Hepatocyte (in vitro differentiated cells): ENCODE data around the gene S100A6. TPM values are rescaled to one million over a fixed set of nuclear protein-coding genes. Genes with fewer than 3 reads are reported as not detected.
"Not testable (repeated sequence)": the region's sequence is repeated elsewhere in the genome, so short reads cannot be mapped to it uniquely, and the experiment has no call there.

Experiments
- DNase-seq: peaks from one replicate; pipeline ENCODE4 v3.0.0-alpha.2; 2016; ENCODE audit warnings: low spot score
- H2AFZ ChIP-seq: fragments of 200-600 bp; sonication (generic); 2 replicates; pipeline ENCODE4 v1.6.0; 2016; ENCODE audit warnings: antibody characterized with exemption, mild to moderate bottlenecking
- H3K27ac ChIP-seq: fragments of 200-600 bp; sonication (generic); 2 replicates; pipeline ENCODE4 v1.5.1; 2016; ENCODE audit warnings: mild to moderate bottlenecking
- H3K27me3 ChIP-seq: fragments of 200-600 bp; sonication (generic); 2 replicates; pipeline ENCODE4 v1.6.1; 2016
- H3K36me3 ChIP-seq: fragments of 200-600 bp; sonication (generic); replicated peaks from 2 replicates; pipeline ENCODE4 v1.5.1; 2016; ENCODE audit warnings: low read depth; ENCODE audit not compliant: insufficient read depth
- H3K4me1 ChIP-seq: fragments of 200-600 bp; sonication (generic); 2 replicates; pipeline ENCODE4 v1.5.1; 2016; ENCODE audit warnings: mild to moderate bottlenecking, moderate library complexity; ENCODE audit not compliant: insufficient read depth
- H3K4me2 ChIP-seq: fragments of 200-600 bp; sonication (generic); 2 replicates; pipeline ENCODE4 v1.6.0; 2016
- H3K4me3 ChIP-seq: fragments of 200-600 bp; sonication (generic); 2 replicates; pipeline ENCODE4 v1.5.1; 2016; ENCODE audit warnings: mild to moderate bottlenecking
- H3K79me2 ChIP-seq: fragments of 200-600 bp; sonication (generic); 2 replicates; pipeline ENCODE4 v1.6.0; 2017; ENCODE audit warnings: mild to moderate bottlenecking
- H3K9me2 ChIP-seq: fragments of 200-600 bp; sonication (generic); replicated peaks from 2 replicates; pipeline ENCODE4 v1.6.0; 2017; ENCODE audit warnings: mild to moderate bottlenecking; ENCODE audit not compliant: insufficient read depth
- H3K9me3 ChIP-seq: fragments of 200-600 bp; sonication (generic); 2 replicates; pipeline ENCODE4 v1.5.1; 2016; ENCODE audit warnings: low read depth, mild to moderate bottlenecking
- H4K20me1 ChIP-seq: fragments of 200-600 bp; sonication (generic); 2 replicates; pipeline ENCODE4 v1.6.0; 2016; ENCODE audit warnings: mild to moderate bottlenecking; ENCODE audit not compliant: insufficient read depth, poor library complexity, severe bottlenecking
- EZH2 ChIP-seq: fragments of 200-600 bp; sonication (generic); IDR thresholded peaks from 2 replicates; pipeline ENCODE4 v1.6.1; 2016; ENCODE audit warnings: antibody characterized with exemption, mild to moderate bottlenecking, borderline replicate concordance
- EZH2phosphoT487 ChIP-seq: fragments of 200-600 bp; sonication (generic); IDR thresholded peaks from one replicate; pipeline ENCODE4 v1.6.1; 2018; ENCODE audit warnings: antibody characterized with exemption, mild to moderate bottlenecking, low read depth, moderate library complexity; ENCODE audit not compliant: unreplicated experiment, severe bottlenecking
- WGBS: methylation state at CpG from one replicate; pipeline ENCODE4 v1.1.6; 2016; ENCODE audit warnings: low lambda C conversion rate; ENCODE audit errors: missing lambda C conversion rate; 5-methylcytosine and 5-hydroxymethylcytosine counted together
- polyA plus RNA-seq: library from polyadenylated mRNA; unstranded; fragments of >200 nt; fragmentation: Nextera tagmentation; extraction: Ambion mirVana; gene quantifications from 2 replicates; pipeline ENCODE4 v1.2.1, GENCODE V29; 2016
- total RNA-seq: library from RNA; depleted of rRNA; stranded (reverse); fragments of >200 nt; gene quantifications from 2 replicates; pipeline ENCODE4 v1.2.3, GENCODE V29; 2014
- TF ChIP-seq, protein P1 (sequence below): fragments of 200-600 bp; sonication (generic); IDR thresholded peaks from 2 replicates; pipeline ENCODE4 v1.5.1; 2016; ENCODE audit warnings: antibody characterized with exemption, mild to moderate bottlenecking; ENCODE audit not compliant: poor library complexity

S100A6 gene
- total and polyA plus RNA-seq, 2 experiments from 2014 or later, result 173 to 657 TPM

DNA sequence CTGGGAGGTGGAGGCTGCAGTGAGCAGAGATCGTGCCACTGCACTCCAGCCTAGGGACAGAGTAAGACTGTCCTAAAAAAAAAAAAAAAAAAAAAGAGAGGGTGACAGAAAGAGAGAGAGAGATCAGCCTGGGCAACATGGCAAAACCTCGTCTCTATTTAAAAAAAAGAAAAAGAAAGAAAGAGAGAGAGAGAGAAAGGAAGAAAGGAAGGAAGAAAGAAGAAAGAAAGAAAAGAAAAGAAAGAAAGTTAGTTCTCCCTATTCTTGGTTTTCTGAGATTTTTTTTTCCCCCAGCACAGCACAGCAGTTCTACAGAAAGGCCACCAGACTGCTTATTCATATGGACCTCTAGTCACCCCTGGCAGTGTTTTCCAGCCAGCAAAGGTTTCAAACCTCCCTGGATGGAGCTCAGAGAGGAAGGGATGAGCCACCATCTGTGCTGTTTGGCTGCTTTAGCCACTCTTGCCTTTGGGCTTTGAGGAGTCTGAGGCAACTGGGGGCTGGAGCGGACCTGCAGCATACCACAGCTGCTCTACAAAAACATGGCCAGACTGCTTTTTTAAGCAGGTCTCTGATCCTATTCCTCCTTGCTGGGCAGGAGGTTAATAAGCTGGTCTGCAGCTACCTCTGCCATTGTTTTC lies 10.6 kb downstream of the S100A6 start:
- H3K79me2 ChIP-seq, result no peaks in the 10 kb centered on the region
- no peaks in the 10 kb centered on the region for H4K20me1 ChIP-seq
- no peak overlapping the region for H2AFZ ChIP-seq
- H3K4me2 ChIP-seq, result no peak overlapping the region
- WGBS, result 39% methylated on average over 2 of the region's 3 CpGs
- H3K27me3 ChIP-seq, result no peaks in the 10 kb centered on the region
- H3K9me3 ChIP-seq, result no peaks in the 10 kb centered on the region
- no peaks in the 10 kb centered on the region for H3K9me2 ChIP-seq
- no peak overlapping the region for H3K4me3 ChIP-seq
- H3K4me1 ChIP-seq, result peaks cover 12% of the 10 kb centered on the region
- no peak for DNase-seq
- TF ChIP-seq EZH2 (no peak), EZH2phosphoT487 (no peak)
- TF ChIP-seq, protein P1, sequence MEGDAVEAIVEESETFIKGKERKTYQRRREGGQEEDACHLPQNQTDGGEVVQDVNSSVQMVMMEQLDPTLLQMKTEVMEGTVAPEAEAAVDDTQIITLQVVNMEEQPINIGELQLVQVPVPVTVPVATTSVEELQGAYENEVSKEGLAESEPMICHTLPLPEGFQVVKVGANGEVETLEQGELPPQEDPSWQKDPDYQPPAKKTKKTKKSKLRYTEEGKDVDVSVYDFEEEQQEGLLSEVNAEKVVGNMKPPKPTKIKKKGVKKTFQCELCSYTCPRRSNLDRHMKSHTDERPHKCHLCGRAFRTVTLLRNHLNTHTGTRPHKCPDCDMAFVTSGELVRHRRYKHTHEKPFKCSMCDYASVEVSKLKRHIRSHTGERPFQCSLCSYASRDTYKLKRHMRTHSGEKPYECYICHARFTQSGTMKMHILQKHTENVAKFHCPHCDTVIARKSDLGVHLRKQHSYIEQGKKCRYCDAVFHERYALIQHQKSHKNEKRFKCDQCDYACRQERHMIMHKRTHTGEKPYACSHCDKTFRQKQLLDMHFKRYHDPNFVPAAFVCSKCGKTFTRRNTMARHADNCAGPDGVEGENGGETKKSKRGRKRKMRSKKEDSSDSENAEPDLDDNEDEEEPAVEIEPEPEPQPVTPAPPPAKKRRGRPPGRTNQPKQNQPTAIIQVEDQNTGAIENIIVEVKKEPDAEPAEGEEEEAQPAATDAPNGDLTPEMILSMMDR, result no peak
- H3K36me3 ChIP-seq, result no peaks in the 10 kb centered on the region
- no peak overlapping the region for H3K27ac ChIP-seq

DNA sequence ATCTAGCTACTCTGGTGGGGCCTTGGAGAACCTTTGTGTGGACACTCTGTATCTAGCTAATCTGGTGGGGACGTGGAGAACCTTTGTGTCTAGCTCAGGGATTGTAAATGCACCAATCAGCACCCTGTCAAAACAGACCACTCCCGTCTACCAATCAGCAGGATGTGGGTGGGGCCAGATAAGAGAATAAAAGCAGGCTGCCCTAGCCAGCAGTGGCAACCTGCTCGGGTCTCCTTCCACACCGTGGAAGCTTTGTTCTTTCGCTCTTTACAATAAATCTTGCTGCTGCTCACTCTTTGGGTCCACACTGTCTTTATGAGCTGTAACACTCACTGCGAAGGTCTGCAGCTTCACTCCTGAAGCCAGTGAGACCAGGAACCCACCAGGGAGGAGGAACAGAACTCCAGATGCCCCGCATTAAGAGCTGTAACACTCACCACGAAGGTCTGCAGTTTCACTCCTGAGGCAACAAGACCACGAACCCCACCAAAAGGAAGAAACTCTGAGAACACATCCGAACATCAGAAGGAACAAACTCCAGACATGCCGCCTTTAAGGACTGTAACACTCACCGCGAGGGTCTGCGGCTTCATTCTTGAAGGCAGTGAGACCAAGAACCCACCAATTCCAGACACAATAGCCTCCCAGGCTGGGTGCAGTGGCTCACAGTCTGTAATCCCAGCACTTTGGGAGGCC lies 13.3 kb downstream of the S100A6 start:
- not testable (repeated sequence) for H3K27ac ChIP-seq, H4K20me1 ChIP-seq, H3K4me3 ChIP-seq, H3K9me2 ChIP-seq, H3K27me3 ChIP-seq, DNase-seq, H3K79me2 ChIP-seq, H2AFZ ChIP-seq, H3K4me2 ChIP-seq, H3K36me3 ChIP-seq, H3K9me3 ChIP-seq
- WGBS, result 80% methylated on average over 14 of the region's 14 CpGs
- H3K4me1 ChIP-seq, result peaks cover 12% of the 10 kb centered on the region

DNA sequence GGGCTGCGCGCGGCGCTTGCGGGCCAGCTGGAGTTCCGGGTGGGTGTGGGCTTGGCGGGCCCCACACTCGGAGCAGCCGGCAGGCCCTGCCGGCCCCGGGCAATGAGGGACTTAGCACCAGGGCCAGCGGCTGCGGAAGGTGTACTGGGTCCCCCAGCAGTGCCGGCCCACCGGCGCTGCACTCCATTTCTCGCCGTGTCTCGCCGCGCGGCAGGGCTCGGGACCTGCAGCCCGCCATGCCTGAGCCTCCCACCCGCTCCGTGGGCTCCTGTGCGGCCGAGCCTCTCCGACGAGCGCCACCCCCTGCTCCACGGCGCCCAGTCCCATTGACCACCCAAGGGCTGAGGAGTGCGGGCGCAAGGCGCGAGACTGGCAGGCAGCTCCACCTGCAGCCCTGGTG lies 14.0 kb downstream of the S100A6 start:
- H3K9me2 ChIP-seq, H3K27me3 ChIP-seq, H3K79me2 ChIP-seq, H3K9me3 ChIP-seq, H3K4me3 ChIP-seq, DNase-seq, H2AFZ ChIP-seq, H3K36me3 ChIP-seq, H4K20me1 ChIP-seq, H3K27ac ChIP-seq, H3K4me2 ChIP-seq: not testable (repeated sequence)
- 98% methylated on average over 35 of the region's 37 CpGs for WGBS
- H3K4me1 ChIP-seq, result peaks cover 12% of the 10 kb centered on the region

DNA sequence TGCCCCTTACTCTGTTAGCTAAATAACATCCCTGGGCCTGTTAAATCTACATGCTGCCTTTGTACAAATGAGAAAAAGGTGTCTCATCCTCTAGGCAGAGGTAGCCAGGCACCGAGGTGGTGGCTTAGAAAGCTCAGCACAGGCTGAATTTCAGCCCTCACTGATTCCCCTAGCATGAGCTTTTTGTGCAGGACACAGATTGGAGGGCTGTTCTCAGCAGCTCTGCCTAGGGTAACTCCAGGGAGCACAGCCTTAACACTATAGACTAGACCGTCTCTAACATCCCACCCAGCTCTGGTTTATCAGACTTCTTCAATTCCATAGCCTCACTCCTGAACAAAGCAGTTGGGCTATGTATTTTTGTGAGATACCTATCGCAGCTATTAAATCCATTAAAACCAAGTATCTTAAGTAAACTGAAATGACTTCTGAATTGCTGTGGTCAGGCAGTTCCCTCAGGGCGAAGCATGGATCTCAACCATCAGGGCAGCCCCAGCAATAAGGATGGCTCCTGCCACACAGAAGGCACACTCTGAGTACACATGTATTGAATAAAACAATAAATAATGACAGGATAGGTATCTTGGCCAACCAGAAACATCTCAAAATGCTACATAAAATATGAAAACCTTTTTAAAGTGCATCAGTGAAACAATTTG lies 14.8 kb downstream of the S100A6 start:
- H3K36me3 ChIP-seq, result no peaks in the 10 kb centered on the region
- H3K79me2 ChIP-seq, result no peaks in the 10 kb centered on the region
- 33% methylated on average over 4 of the region's 4 CpGs for WGBS
- TF ChIP-seq EZH2 (no peak), EZH2phosphoT487 (no peak)
- TF ChIP-seq, protein P1, result no peak
- no peaks in the 10 kb centered on the region for H3K27me3 ChIP-seq
- H2AFZ ChIP-seq, result no peak overlapping the region
- H3K4me3 ChIP-seq, result no peak overlapping the region
- H3K27ac ChIP-seq, result peak overlapping the region; percentile 79
- no peaks in the 10 kb centered on the region for H4K20me1 ChIP-seq
- peak overlapping the region; percentile 58 for H3K4me2 ChIP-seq
- no peak for DNase-seq
- H3K9me3 ChIP-seq, result no peaks in the 10 kb centered on the region
- no peaks in the 10 kb centered on the region for H3K9me2 ChIP-seq
- peaks cover 12% of the 10 kb centered on the region for H3K4me1 ChIP-seq

DNA sequence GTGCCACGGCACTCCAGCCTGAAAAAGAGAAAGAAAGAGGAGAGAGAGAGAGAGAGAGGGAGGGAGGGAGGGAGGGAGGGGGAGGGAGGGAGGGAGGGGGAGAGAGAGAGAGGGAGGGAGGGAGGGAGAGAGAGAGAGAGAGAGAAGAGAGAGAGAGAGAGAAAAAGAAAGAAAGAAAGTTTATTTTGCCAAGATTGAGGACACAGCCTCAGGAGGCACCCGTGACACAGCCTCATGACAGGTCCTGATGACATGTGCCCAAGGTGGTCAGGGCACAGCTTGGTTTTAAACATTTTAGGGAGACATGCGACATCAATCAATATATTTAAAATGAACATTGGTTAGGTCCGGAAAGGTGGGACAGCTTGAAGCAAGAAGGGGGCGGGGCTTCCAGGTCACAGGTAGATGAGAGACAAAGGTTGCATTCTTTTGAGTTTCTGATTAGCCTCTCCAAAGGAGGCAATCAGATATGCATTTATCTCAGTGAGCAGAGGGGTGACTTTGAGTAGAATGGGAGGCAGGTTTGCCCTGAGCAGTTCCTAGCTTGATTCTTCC lies 15.6 kb downstream of the S100A6 start:
- H4K20me1 ChIP-seq, H3K9me2 ChIP-seq, H3K79me2 ChIP-seq, H3K4me3 ChIP-seq, H3K9me3 ChIP-seq, H2AFZ ChIP-seq, H3K27me3 ChIP-seq, H3K36me3 ChIP-seq: not testable (repeated sequence)
- peak overlapping the region; percentile 79 for H3K27ac ChIP-seq
- peak; percentile 65 for DNase-seq
- H3K4me1 ChIP-seq, result peaks cover 18% of the 10 kb centered on the region
- 52% methylated on average over 5 of the region's 5 CpGs for WGBS
- H3K4me2 ChIP-seq, result peak overlapping the region; percentile 58
